GM12873 (cell line): Measurements from ENCODE around the gene AGPAT4.

Experiments used
- CTCF ChIP-seq: IDR thresholded peaks from 2 replicates; pipeline ENCODE4 v1.5.1; 2012; ENCODE audit warnings: low read depth, mild to moderate bottlenecking, moderate library complexity, low read length, control low read depth; ENCODE audit not compliant: insufficient read depth; ENCODE audit errors: missing control alignments

AGPAT4 gene

GRCh38 chr6:161228921-161229591, 44.8 kb downstream of the AGPAT4 start:
- no peak for TF ChIP-seq CTCF

- TF ChIP-seq CTCF = no peak
Measured at GRCh38 chr6:161228096-161228495, 45.8 kb downstream of the AGPAT4 start.

GRCh38 chr6:161227004-161227960, 46.6 kb downstream of the AGPAT4 start:
- no peak for TF ChIP-seq CTCF

- TF ChIP-seq CTCF = no peak
Measured at GRCh38 chr6:161226009-161226964, 47.6 kb downstream of the AGPAT4 start.

GRCh38 chr6:161225681-161226008, 48.2 kb downstream of the AGPAT4 start:
- TF ChIP-seq CTCF = no peak

GRCh38 chr6:161223646-161224045, 50.2 kb downstream of the AGPAT4 start:
- no peak for TF ChIP-seq CTCF
